ENCODE data around the gene HSD3B7.

DNA sequence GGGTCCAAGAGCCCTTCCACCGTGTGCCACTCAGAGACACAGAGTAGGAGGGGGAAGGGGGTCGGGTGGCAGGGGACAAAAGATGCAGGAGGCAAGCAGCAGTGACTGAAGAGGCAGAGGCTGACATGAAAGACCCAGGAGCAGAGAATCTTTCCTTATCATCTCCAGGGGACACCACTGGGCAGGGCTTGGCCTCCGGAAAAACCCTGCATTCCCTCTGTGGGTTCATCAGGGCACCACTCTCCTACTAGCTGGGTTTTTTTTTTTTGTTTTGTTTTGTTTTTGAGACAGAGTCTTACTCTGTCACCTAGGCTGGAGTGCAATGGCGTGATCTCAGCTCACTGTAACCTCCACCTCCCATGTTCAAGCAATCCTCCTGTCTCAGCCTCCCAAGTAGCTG, 46.3 kb downstream of the HSD3B7 start:
- TF ChIP-seq POLR2A (IDR thresholded peaks at IDR 0.05): no peak
- TF ChIP-seq, protein P1, sequence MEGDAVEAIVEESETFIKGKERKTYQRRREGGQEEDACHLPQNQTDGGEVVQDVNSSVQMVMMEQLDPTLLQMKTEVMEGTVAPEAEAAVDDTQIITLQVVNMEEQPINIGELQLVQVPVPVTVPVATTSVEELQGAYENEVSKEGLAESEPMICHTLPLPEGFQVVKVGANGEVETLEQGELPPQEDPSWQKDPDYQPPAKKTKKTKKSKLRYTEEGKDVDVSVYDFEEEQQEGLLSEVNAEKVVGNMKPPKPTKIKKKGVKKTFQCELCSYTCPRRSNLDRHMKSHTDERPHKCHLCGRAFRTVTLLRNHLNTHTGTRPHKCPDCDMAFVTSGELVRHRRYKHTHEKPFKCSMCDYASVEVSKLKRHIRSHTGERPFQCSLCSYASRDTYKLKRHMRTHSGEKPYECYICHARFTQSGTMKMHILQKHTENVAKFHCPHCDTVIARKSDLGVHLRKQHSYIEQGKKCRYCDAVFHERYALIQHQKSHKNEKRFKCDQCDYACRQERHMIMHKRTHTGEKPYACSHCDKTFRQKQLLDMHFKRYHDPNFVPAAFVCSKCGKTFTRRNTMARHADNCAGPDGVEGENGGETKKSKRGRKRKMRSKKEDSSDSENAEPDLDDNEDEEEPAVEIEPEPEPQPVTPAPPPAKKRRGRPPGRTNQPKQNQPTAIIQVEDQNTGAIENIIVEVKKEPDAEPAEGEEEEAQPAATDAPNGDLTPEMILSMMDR (IDR thresholded peaks at IDR 0.05): no peak

All from Peyer's patch (tissue), 4 donors.